ENCODE results near the gene OR2Z1.

GRCh38 chr19:8682931-8683330, 38.5 kb upstream of the OR2Z1 start:
- TF ChIP-seq EP300 (IDR thresholded peaks at IDR 0.05) (no peak), POLR2A (IDR thresholded peaks at IDR 0.05) (no peak)

All from stomach (tissue), 4 donors.